GM10266 (cell line): Measurements from ENCODE around the gene AGER.

ENCODE experiments used
- DNase-seq: peaks from one replicate; pipeline ENCODE4 v3.0.0; 2012; ENCODE audit errors: extremely low spot score
- CTCF ChIP-seq: IDR thresholded peaks from 2 replicates; pipeline ENCODE4 v1.5.1; 2012; ENCODE audit warnings: mild to moderate bottlenecking, low read depth; ENCODE audit not compliant: control insufficient read depth, insufficient read depth; ENCODE audit errors: missing control alignments

AGER gene

GRCh38 chr6:32184084-32184640, at the start of gene AGER:
Gene AGER (minus strand): TSS chr6:32184253. CDS start chr6:32184222, 31 bp downstream.
- no peak for TF ChIP-seq CTCF
- DNase-seq = no peak

- no peak for TF ChIP-seq CTCF
- DNase-seq = no peak
These were observed 42.4 kb upstream of the AGER start for GRCh38 chr6:32226434-32226833.

- DNase-seq = no peak
- TF ChIP-seq CTCF = no peak
These were observed 40.6 kb upstream of the AGER start for GRCh38 chr6:32224696-32225095.

- no peak for DNase-seq
- TF ChIP-seq CTCF = no peak
These were observed 39.5 kb upstream of the AGER start, which contains the start of gene NOTCH4 for GRCh38 chr6:32223258-32224235. Gene NOTCH4 (minus strand): TSS chr6:32224067. CDS start chr6:32223928, 139 bp downstream.

GRCh38 chr6:32222333-32223230, 38.5 kb upstream of the AGER start:
- no peak for TF ChIP-seq CTCF
- no peak for DNase-seq

GRCh38 chr6:32220021-32220420, 36.0 kb upstream of the AGER start:
- TF ChIP-seq CTCF = no peak
- no peak for DNase-seq

- DNase-seq = no peak
- TF ChIP-seq CTCF = no peak
These were observed 34.1 kb upstream of the AGER start for GRCh38 chr6:32218167-32218566.
